GM10266 (cell line): ENCODE measurements around the gene GPN1.

ENCODE experiments used
- DNase-seq: peaks from one replicate; pipeline ENCODE4 v3.0.0; 2012; ENCODE audit errors: extremely low spot score
- CTCF ChIP-seq: IDR thresholded peaks from 2 replicates; pipeline ENCODE4 v1.5.1; 2012; ENCODE audit warnings: mild to moderate bottlenecking, low read depth; ENCODE audit not compliant: control insufficient read depth, insufficient read depth; ENCODE audit errors: missing control alignments

GPN1 gene

GRCh38 chr2:27645197-27645596 lies 16.3 kb downstream of the GPN1 start:
- no peak for TF ChIP-seq CTCF
- no peak for DNase-seq

GRCh38 chr2:27647289-27647688 lies 18.4 kb downstream of the GPN1 start:
- TF ChIP-seq CTCF: no peak
- DNase-seq: no peak

- no peak for DNase-seq
- TF ChIP-seq CTCF: no peak
Observed at GRCh38 chr2:27647737-27648136, 18.9 kb downstream of the GPN1 start.

GRCh38 chr2:27651056-27651455 lies 22.2 kb downstream of the GPN1 start:
- no peak for DNase-seq
- TF ChIP-seq CTCF: no peak

GRCh38 chr2:27652341-27652740 lies 23.5 kb downstream of the GPN1 start:
- no peak for DNase-seq
- no peak for TF ChIP-seq CTCF

- TF ChIP-seq CTCF: no peak
- no peak for DNase-seq
Observed at GRCh38 chr2:27652790-27653189, 23.9 kb downstream of the GPN1 start.

- DNase-seq: no peak
- no peak for TF ChIP-seq CTCF
Observed at GRCh38 chr2:27653397-27653796, 24.5 kb downstream of the GPN1 start.
